Lung (tissue), 12 donors: ENCODE measurements around the gene PHF21A. TPM values are rescaled to one million over a fixed set of nuclear protein-coding genes. Genes with fewer than 3 reads are reported as not detected.

Experiments used
- ATAC-seq: fragments of 200-7000 bp; cut with Tn5 transposase; one replicate; pipeline ENCODE4 v1.9.1; 2020; ENCODE audit warnings: moderate number of reproducible peaks; ENCODE audit not compliant: insufficient read depth, low FRiP score
- DNase-seq, 3 donors: peaks; one replicate each; pipeline ENCODE4 v3.0.0-alpha.2; 2013 to 2017
- H3K27ac ChIP-seq, 2 donors: one replicate each; pipeline ENCODE4 v1.5.1; 2013; ENCODE audit warnings: mild to moderate bottlenecking in 2 of 2, moderate library complexity in 2 of 2, control low read depth in 1 of 2, inconsistent platforms in 1 of 2, low read depth in 1 of 2, low read length in 1 of 2
- H3K27me3 ChIP-seq, 3 donors: one replicate each; pipeline ENCODE4 v1.5.1; 2013; ENCODE audit warnings: low read length in 2 of 3; ENCODE audit not compliant: control insufficient read depth in 3 of 3, insufficient read depth in 3 of 3
- H3K36me3 ChIP-seq, 4 donors: one replicate each; pipeline ENCODE4 v1.5.1; 2013; ENCODE audit warnings: low read length in 4 of 4, mild to moderate bottlenecking in 1 of 4, moderate library complexity in 1 of 4; ENCODE audit not compliant: control insufficient read depth in 4 of 4, insufficient read depth in 4 of 4
- H3K4me1 ChIP-seq, 5 donors: one replicate each; pipeline ENCODE4 v1.5.1; 2013; ENCODE audit warnings: low read length in 5 of 5, mild to moderate bottlenecking in 2 of 5, moderate library complexity in 1 of 5; ENCODE audit not compliant: control insufficient read depth in 5 of 5, insufficient read depth in 5 of 5
- H3K4me3 ChIP-seq: one replicate; pipeline ENCODE4 v1.5.1; 2013; ENCODE audit warnings: mild to moderate bottlenecking, control low read depth, moderate library complexity
- H3K9ac ChIP-seq, 2 donors: one replicate each; pipeline ENCODE4 v1.5.1; 2013; ENCODE audit warnings: low read length in 2 of 2, control low read depth in 1 of 2; ENCODE audit not compliant: insufficient read depth in 1 of 2
- H3K9me3 ChIP-seq, 4 donors: one replicate each; pipeline ENCODE4 v1.5.1; 2013; ENCODE audit warnings: low read length in 3 of 4, mild to moderate bottlenecking in 1 of 4, moderate library complexity in 1 of 4; ENCODE audit not compliant: control insufficient read depth in 4 of 4, insufficient read depth in 3 of 4
- CTCF ChIP-seq: IDR thresholded peaks from 2 replicates; pipeline ENCODE4 v1.5.1; 2012; ENCODE audit warnings: mild to moderate bottlenecking; ENCODE audit errors: control extremely low read depth, extremely low read depth
- WGBS, 2 donors: extraction: QIAGEN DNeasy Blood & Tissue Kit; methylation state at CpG; one replicate each; pipeline ENCODE4 v1.1.7; 2013; 5-methylcytosine and 5-hydroxymethylcytosine counted together
- polyA plus RNA-seq, 2 donors: library from polyadenylated mRNA; stranded (reverse); fragments of 200-250 nt; gene quantifications; one replicate each; pipeline ENCODE4 v1.2.1, GENCODE V29; 2013
- total RNA-seq, 2 donors: library from RNA; depleted of rRNA in 1 of 2; stranded (reverse); fragments of >200 nt in 1 of 2; gene quantifications; one replicate each; pipeline ENCODE4 v1.2.1, GENCODE V29; 2014 to 2021
- donor health status: control.
- donor health status: control.
- donor health status: Bipolar disorder and iron deficiency.
- donor health status: healthy.
- donor health status: DM: yes; HTN: yes; CAD: no.

The PHF21A gene
- total and polyA plus RNA-seq, 4 donors = 16.2 to 57.0 (median 29.9) TPM

DNA sequence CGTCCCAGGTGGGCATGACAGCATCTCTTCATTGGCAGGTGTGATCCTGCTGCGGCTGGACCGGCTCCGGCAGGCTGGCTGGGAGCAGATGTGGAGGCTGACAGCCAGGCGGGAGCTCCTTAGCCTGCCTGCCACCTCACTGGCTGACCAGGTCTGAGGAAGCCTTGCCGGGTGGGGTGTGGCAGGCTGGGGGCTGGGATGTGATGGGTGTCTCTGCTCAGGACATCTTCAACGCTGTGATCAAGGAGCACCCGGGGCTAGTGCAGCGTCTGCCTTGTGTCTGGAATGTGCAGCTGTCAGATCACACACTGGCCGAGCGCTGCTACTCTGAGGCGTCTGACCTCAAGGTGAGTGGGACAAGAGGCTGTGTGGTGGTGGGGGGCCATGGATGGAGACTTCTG is 195.3 kb downstream of the PHF21A start:
- no peak for ATAC-seq
- Histone ChIP-seq H3K4me1 (peaks cover 0 to 16% (median 5%) of the 10 kb centered on the region in 5 donors), H3K36me3 (no peaks in the 10 kb centered on the region), H3K27me3 (peaks cover 0 to 18% (median 8%) of the 10 kb centered on the region in 3 donors), H3K9me3 (no peaks in the 10 kb centered on the region), H3K27ac (no peak overlapping the region), H3K9ac (no peak overlapping the region), H3K4me3 (no peak overlapping the region)
- no peak for DNase-seq
- 69 to 79% methylated on average over 12 of the region's 12 CpGs for WGBS, 2 donors
- no peak for TF ChIP-seq CTCF

DNA sequence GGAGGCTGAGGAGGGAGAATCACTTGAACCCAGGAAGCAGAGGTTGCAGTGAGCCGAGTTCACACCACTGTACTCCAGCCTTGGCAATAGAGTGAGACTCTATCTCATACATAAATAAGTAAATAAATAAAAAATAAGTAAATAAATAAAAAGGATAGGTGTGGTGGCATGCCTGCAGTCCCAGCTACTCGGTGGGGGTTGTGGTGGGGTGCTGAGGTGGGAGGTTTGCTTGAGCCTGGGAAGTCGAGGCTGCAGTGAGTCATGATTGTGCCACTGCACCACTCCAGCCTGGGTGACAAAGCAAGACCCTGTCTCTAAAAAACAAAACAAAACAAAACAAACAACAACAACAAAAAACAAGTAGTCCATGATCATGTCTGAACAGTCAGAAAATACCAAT is 195.7 kb downstream of the PHF21A start:
- H3K9ac ChIP-seq = no peak overlapping the region
- DNase-seq (no peak), ATAC-seq (no peak)
- no peak overlapping the region for H3K27ac ChIP-seq
- no peak overlapping the region for H3K4me3 ChIP-seq
- H3K27me3 ChIP-seq = peaks cover 0 to 18% (median 9%) of the 10 kb centered on the region in 3 donors
- no peaks in the 10 kb centered on the region for H3K36me3 ChIP-seq
- TF ChIP-seq CTCF = no peak
- WGBS, 2 donors = 78 to 80% methylated on average over 3 of the region's 3 CpGs
- peaks cover 0 to 16% (median 5%) of the 10 kb centered on the region in 5 donors for H3K4me1 ChIP-seq
- H3K9me3 ChIP-seq = no peaks in the 10 kb centered on the region

DNA sequence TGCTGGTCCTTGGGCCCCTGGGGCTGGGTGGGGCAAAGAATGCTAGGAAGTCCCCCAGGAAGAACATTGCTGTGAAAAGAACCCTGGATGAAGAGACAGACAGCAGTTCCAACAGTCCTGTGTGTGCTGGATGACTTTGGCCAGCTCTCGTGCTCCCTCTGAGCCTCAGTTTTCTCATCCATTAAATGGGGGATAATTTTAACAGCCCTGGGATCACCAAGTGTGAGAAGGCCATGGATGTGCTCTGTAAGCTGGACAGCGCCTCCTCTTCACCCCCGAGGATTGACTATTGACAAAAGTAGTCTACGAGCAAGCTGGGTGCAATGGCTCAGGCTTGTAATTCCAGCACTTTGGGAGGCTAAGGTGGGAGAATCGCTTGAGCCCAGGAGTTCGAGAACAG is 196.3 kb downstream of the PHF21A start:
- no peak overlapping the region for H3K9ac ChIP-seq
- H3K4me3 ChIP-seq = no peak overlapping the region
- peaks cover 0 to 18% (median 9%) of the 10 kb centered on the region in 3 donors for H3K27me3 ChIP-seq
- H3K4me1 ChIP-seq = peaks cover 0 to 16% (median 4%) of the 10 kb centered on the region in 5 donors
- TF ChIP-seq CTCF = no peak
- no peak for DNase-seq
- 90 to 94% methylated on average over 6 of the region's 6 CpGs for WGBS, 2 donors
- H3K9me3 ChIP-seq = no peaks in the 10 kb centered on the region
- ATAC-seq = no peak
- H3K36me3 ChIP-seq = no peaks in the 10 kb centered on the region
- H3K27ac ChIP-seq = no peak overlapping the region
